Astrocyte of the hippocampus (primary cell): Measurements from ENCODE around the gene CAMK1D.
A peak's percentile ranks its signal among the peaks of the same experiment; 100 is the strongest.

ENCODE experiments used
- DNase-seq: peaks from one replicate; pipeline ENCODE4 v3.0.0; 2011; ENCODE audit warnings: low read depth, low spot score

The CAMK1D gene

GRCh38 chr10:12755075-12755474 lies 405.7 kb downstream of the CAMK1D start:
- DNase-seq, result no peak

GRCh38 chr10:12757351-12757750 lies 408.0 kb downstream of the CAMK1D start:
- no peak for DNase-seq

GRCh38 chr10:12758271-12758670 lies 408.9 kb downstream of the CAMK1D start:
- DNase-seq, result no peak

- DNase-seq, result no peak
Measured at GRCh38 chr10:12766223-12766622, 416.9 kb downstream of the CAMK1D start.

- peak; percentile 76 for DNase-seq
Measured at GRCh38 chr10:12768156-12769100, 419.1 kb downstream of the CAMK1D start.

- no peak for DNase-seq
Measured at GRCh38 chr10:12769323-12770044, 420.1 kb downstream of the CAMK1D start.

- DNase-seq, result no peak
Measured at GRCh38 chr10:12771981-12772760, 422.8 kb downstream of the CAMK1D start.

GRCh38 chr10:12772797-12773587 lies 423.6 kb downstream of the CAMK1D start:
- no peak for DNase-seq

GRCh38 chr10:12774204-12774894 lies 425.0 kb downstream of the CAMK1D start:
- no peak for DNase-seq

GRCh38 chr10:12777840-12778585 lies 428.7 kb downstream of the CAMK1D start:
- DNase-seq, result no peak

- peak; percentile 64 for DNase-seq
Measured at GRCh38 chr10:12780634-12781601, 431.6 kb downstream of the CAMK1D start.

GRCh38 chr10:12781976-12782375 lies 432.6 kb downstream of the CAMK1D start:
- DNase-seq, result no peak

- peak; percentile 25 for DNase-seq
Measured at GRCh38 chr10:12782537-12782936, 433.2 kb downstream of the CAMK1D start.

- DNase-seq, result no peak
Measured at GRCh38 chr10:12783293-12783692, 433.9 kb downstream of the CAMK1D start.

GRCh38 chr10:12784646-12785045 lies 435.3 kb downstream of the CAMK1D start:
- DNase-seq, result peak; percentile 46

GRCh38 chr10:12785415-12785831 lies 436.1 kb downstream of the CAMK1D start:
- no peak for DNase-seq

- DNase-seq, result no peak
Measured at GRCh38 chr10:12787297-12787696, 437.9 kb downstream of the CAMK1D start.

GRCh38 chr10:12788277-12788676 lies 438.9 kb downstream of the CAMK1D start:
- no peak for DNase-seq

GRCh38 chr10:12790270-12790669 lies 440.9 kb downstream of the CAMK1D start:
- DNase-seq, result no peak
